ENCODE data around the gene CYRIA.

Gene CYRIA

GRCh38 chr2:16626997-16627605, 38.5 kb downstream of the CYRIA start:
- DNase-seq, result no peak

- DNase-seq, result no peak
Measured at GRCh38 chr2:16626497-16626896, 39.1 kb downstream of the CYRIA start.

- DNase-seq, result no peak
Measured at GRCh38 chr2:16625759-16626158, 39.9 kb downstream of the CYRIA start.

GRCh38 chr2:16625201-16625729, 40.4 kb downstream of the CYRIA start:
- no peak for DNase-seq

- DNase-seq, result no peak
Measured at GRCh38 chr2:16624436-16624780, 41.2 kb downstream of the CYRIA start.

GRCh38 chr2:16623564-16624435, 41.8 kb downstream of the CYRIA start:
- no peak for DNase-seq

- no peak for DNase-seq
Measured at GRCh38 chr2:16623031-16623430, 42.6 kb downstream of the CYRIA start.

GRCh38 chr2:16622399-16622968, 43.1 kb downstream of the CYRIA start:
- no peak for DNase-seq

GRCh38 chr2:16621316-16621715, 44.3 kb downstream of the CYRIA start:
- no peak for DNase-seq

- DNase-seq, result no peak
Measured at GRCh38 chr2:16620590-16620989, 45.0 kb downstream of the CYRIA start.

GRCh38 chr2:16619576-16620245, 45.9 kb downstream of the CYRIA start:
- no peak for DNase-seq

- no peak for DNase-seq
Measured at GRCh38 chr2:16617282-16618266, 48.1 kb downstream of the CYRIA start.

Measured in NCI-H2029 treated with DMSO at 0.1 percent for 48 hours (cell line).